ENCODE results near the gene GCHFR.

The GCHFR gene

GRCh38 chr15:40755812-40756208 lies 8.1 kb upstream of the GCHFR start:
- DNase-seq, result peak; percentile 38

GRCh38 chr15:40756938-40757337 lies 6.9 kb upstream of the GCHFR start:
- DNase-seq, result no peak

GRCh38 chr15:40759961-40760360 lies 3.9 kb upstream of the GCHFR start:
- DNase-seq, result no peak

GRCh38 chr15:40762919-40763800 lies 708 bp upstream of the GCHFR start:
- peak; percentile 94 for DNase-seq

- DNase-seq, result no peak
Observed at GRCh38 chr15:40764629-40765103, 798 bp downstream of the GCHFR start.

GRCh38 chr15:40766194-40766815 lies 2.4 kb downstream of the GCHFR start:
- DNase-seq, result no peak

- peak; percentile 41 for DNase-seq
Observed at GRCh38 chr15:40766906-40767837, 3.3 kb downstream of the GCHFR start.

- no peak for DNase-seq
Observed at GRCh38 chr15:40767838-40768500, 4.1 kb downstream of the GCHFR start.

GRCh38 chr15:40768521-40769273 lies 4.8 kb downstream of the GCHFR start:
- no peak for DNase-seq

- DNase-seq, result peak; percentile 79
Observed at GRCh38 chr15:40769274-40770146, 5.6 kb downstream of the GCHFR start, which contains the start of gene C15orf62. C15orf62 (plus strand) TSS chr15:40769980; CDS start chr15:40770496, 516 bp downstream.

- DNase-seq, result peak; percentile 74
Observed at GRCh38 chr15:40770147-40770721, 6.4 kb downstream of the GCHFR start.

- no peak for DNase-seq
Observed at GRCh38 chr15:40771242-40771641, 7.4 kb downstream of the GCHFR start.

GRCh38 chr15:40772014-40772413 lies 8.1 kb downstream of the GCHFR start:
- no peak for DNase-seq

- no peak for DNase-seq
Observed at GRCh38 chr15:40773496-40773895, 9.6 kb downstream of the GCHFR start.

GRCh38 chr15:40773902-40774301 lies 10.0 kb downstream of the GCHFR start:
- no peak for DNase-seq

GRCh38 chr15:40775007-40775406 lies 11.1 kb downstream of the GCHFR start:
- DNase-seq, result no peak

- no peak for DNase-seq
Observed at GRCh38 chr15:40775740-40776536, 12.1 kb downstream of the GCHFR start.

GRCh38 chr15:40776537-40777141 lies 12.8 kb downstream of the GCHFR start:
- DNase-seq, result no peak

All from DMS53 (cell line).